H1 (cell line): ENCODE results near the gene ZNF521. TPM values are rescaled to one million over a fixed set of nuclear protein-coding genes. Genes with fewer than 3 reads are reported as not detected.
A peak's percentile ranks its signal among the peaks of the same experiment; 100 is the strongest.

Source experiments
- CTCF ChIA-PET: fragments of 300-600 bp; sonication (Branson Sonifier 250); formaldehyde crosslinking; loops from one replicate; lab custom pipeline; 2021; ENCODE audit not compliant: partially characterized antibody; lab: Charles Lee
- POLR2A ChIA-PET: fragments of 300-600 bp; sonication (Branson Sonifier 250); formaldehyde crosslinking; loops from one replicate; lab custom pipeline; 2021; ENCODE audit warnings: inconsistent platforms; ENCODE audit not compliant: partially characterized antibody; lab: Charles Lee
- DNase-seq, 2 experiments: peaks; one replicate each; pipeline versions ENCODE4 v3.0.0 to v3.0.0-alpha.2; 2010 to 2022; ENCODE audit warnings: low spot score in 2 of 2, low read depth in 1 of 2, mixed read lengths in 1 of 2
- FAIRE-seq: peaks from 2 replicates; lab custom pipeline; 2011; peaks lifted over from hg19 to GRCh38; lab: Jason Lieb, UNC
- H2AFZ ChIP-seq: 2 replicates; pipeline ENCODE4 v1.8.1; 2012; ENCODE audit warnings: low read length, inconsistent platforms
- H2AK5ac ChIP-seq: 2 replicates; pipeline ENCODE4 v1.6.1; 2013; ENCODE audit warnings: low read depth, low read length
- H2BK120ac ChIP-seq: replicated peaks from 2 replicates; pipeline ENCODE3; 2013; ENCODE audit warnings: low read depth, low read length, inconsistent platforms
- H2BK12ac ChIP-seq: 2 replicates; pipeline ENCODE4 v1.6.1; 2013; ENCODE audit warnings: low read depth, low read length
- H2BK15ac ChIP-seq: 2 replicates; pipeline ENCODE4 v1.6.1; 2013; ENCODE audit warnings: low read length
- H2BK20ac ChIP-seq: 2 replicates; pipeline ENCODE4 v1.6.1; 2013; ENCODE audit warnings: low read length
- H2BK5ac ChIP-seq: 2 replicates; pipeline ENCODE4 v1.6.1; 2013; ENCODE audit warnings: low read depth, low read length
- H3K14ac ChIP-seq: 2 replicates; pipeline ENCODE4 v1.6.1; 2013; ENCODE audit warnings: inconsistent platforms; ENCODE audit not compliant: insufficient read length
- H3K18ac ChIP-seq: 2 replicates; pipeline ENCODE4 v1.6.1; 2013; ENCODE audit warnings: low read length; ENCODE audit errors: extremely low read depth
- H3K23ac ChIP-seq: 2 replicates; pipeline ENCODE4 v1.6.1; 2013; ENCODE audit warnings: inconsistent platforms; ENCODE audit not compliant: insufficient read length
- H3K23me2 ChIP-seq: 2 replicates; pipeline ENCODE4 v1.6.1; 2013; ENCODE audit warnings: low read depth, low read length
- H3K27ac ChIP-seq: 2 replicates; pipeline ENCODE4 v1.6.1; 2011; ENCODE audit warnings: low read depth, low read length, inconsistent platforms
- H3K27me3 ChIP-seq, 4 experiments: replicated peaks in 1 of 4; 1 replicate in 1 of 4; 2 replicates in 3 of 4; pipeline versions ENCODE4 v1.6.1 to v1.8.1; 2011 to 2013; ENCODE audit warnings: low read length in 3 of 4, mild to moderate bottlenecking in 3 of 4, inconsistent platforms in 2 of 4, mixed read lengths in 2 of 4, moderate library complexity in 1 of 4; ENCODE audit not compliant: control insufficient read depth in 3 of 4, insufficient read depth in 3 of 4; ENCODE audit errors: extremely low read depth in 1 of 4
- H3K36me3 ChIP-seq, 4 experiments: 2 replicates each; pipeline versions ENCODE4 v1.6.1 to v1.8.1; 2011 to 2013; ENCODE audit warnings: mild to moderate bottlenecking in 4 of 4, low read length in 3 of 4, moderate library complexity in 2 of 4, control low read depth in 1 of 4, inconsistent platforms in 1 of 4; ENCODE audit not compliant: insufficient read depth in 4 of 4, control insufficient read depth in 2 of 4
- H3K4ac ChIP-seq: replicated peaks from 2 replicates; pipeline ENCODE3; 2013; ENCODE audit warnings: low read length, low read depth, mixed read lengths, inconsistent platforms; ENCODE audit not compliant: insufficient read length
- H3K4me1 ChIP-seq, 4 experiments: replicated peaks in 1 of 4; 1 replicate in 1 of 4; 2 replicates in 3 of 4; pipeline versions ENCODE4 v1.6.1 to v1.8.1; 2011 to 2013; ENCODE audit warnings: low read length in 3 of 4, inconsistent platforms in 2 of 4, mixed read lengths in 1 of 4; ENCODE audit not compliant: insufficient read depth in 4 of 4, control insufficient read depth in 3 of 4
- H3K4me2 ChIP-seq, 2 experiments: 2 replicates each; pipeline versions ENCODE4 v1.6.1 to v1.8.1; 2011 to 2013; ENCODE audit warnings: low read depth in 2 of 2, low read length in 2 of 2, control low read depth in 1 of 2, inconsistent platforms in 1 of 2, mild to moderate bottlenecking in 1 of 2; ENCODE audit not compliant: insufficient read depth in 1 of 2
- H3K4me3 ChIP-seq, 4 experiments: fragments of 200-600, 300-600 bp in 1 of 4; sonication (generic), shearing (Covaris generic), sonication (Bioruptor Twin) in 1 of 4; 2 replicates each; pipeline versions ENCODE4 v1.5.1 to v1.8.1; 2011 to 2016; ENCODE audit warnings: low read length in 4 of 4, low read depth in 3 of 4, control low read depth in 2 of 4, inconsistent platforms in 2 of 4, mild to moderate bottlenecking in 2 of 4, mixed read lengths in 1 of 4, moderate library complexity in 1 of 4; ENCODE audit not compliant: insufficient read depth in 2 of 4; ENCODE audit errors: extremely low read depth in 1 of 4
- H3K56ac ChIP-seq: replicated peaks from 2 replicates; pipeline ENCODE3; 2013; ENCODE audit warnings: low read depth, mild to moderate bottlenecking, mixed read lengths, low read length, inconsistent platforms; ENCODE audit not compliant: insufficient read length
- H3K79me1 ChIP-seq: 2 replicates; pipeline ENCODE4 v1.6.1; 2013; ENCODE audit warnings: low read depth, low read length, control low read depth
- H3K79me2 ChIP-seq, 2 experiments: 2 replicates each; pipeline versions ENCODE4 v1.6.1 to v1.8.1; 2012 to 2013; ENCODE audit warnings: low read length in 2 of 2, mild to moderate bottlenecking in 2 of 2, inconsistent platforms in 1 of 2; ENCODE audit not compliant: insufficient read depth in 2 of 2, control insufficient read depth in 1 of 2
- H3K9ac ChIP-seq, 4 experiments: replicated peaks in 1 of 4; 1 replicate in 1 of 4; 2 replicates in 3 of 4; pipeline versions ENCODE4 v1.6.1 to v1.8.1; 2011 to 2013; ENCODE audit warnings: low read depth in 3 of 4, low read length in 3 of 4, control low read depth in 2 of 4, mild to moderate bottlenecking in 2 of 4, moderate library complexity in 2 of 4, inconsistent platforms in 1 of 4; ENCODE audit errors: extremely low read depth in 1 of 4
- H3K9me3 ChIP-seq, 2 experiments: 2 replicates each; pipeline versions ENCODE4 v1.6.1 to v1.8.1; 2012 to 2013; ENCODE audit warnings: mild to moderate bottlenecking in 2 of 2, moderate library complexity in 2 of 2, control low read depth in 1 of 2, inconsistent platforms in 1 of 2, low read depth in 1 of 2, low read length in 1 of 2, mixed read lengths in 1 of 2; ENCODE audit not compliant: insufficient read depth in 2 of 2
- H4K20me1 ChIP-seq, 2 experiments: replicated peaks in 1 of 2; 2 replicates each; pipeline versions ENCODE3 to v1.8.1; 2011 to 2013; ENCODE audit warnings: inconsistent platforms in 2 of 2, low read length in 2 of 2, mild to moderate bottlenecking in 1 of 2; ENCODE audit not compliant: insufficient read depth in 2 of 2, control insufficient read depth in 1 of 2
- H4K5ac ChIP-seq: 2 replicates; pipeline ENCODE4 v1.6.1; 2013; ENCODE audit warnings: low read length, low read depth, mixed read lengths, inconsistent platforms; ENCODE audit not compliant: insufficient read length
- H4K8ac ChIP-seq: 2 replicates; pipeline ENCODE4 v1.8.0; 2013; ENCODE audit warnings: mild to moderate bottlenecking, moderate library complexity, low read length, inconsistent platforms; ENCODE audit not compliant: insufficient read depth; ENCODE audit errors: extremely low read depth
- H4K91ac ChIP-seq: replicated peaks from 2 replicates; pipeline ENCODE3; 2013; ENCODE audit warnings: low read length, mixed read lengths, inconsistent platforms; ENCODE audit not compliant: insufficient read length
- HDAC2 ChIP-seq, 2 experiments: fragments of 300-600 bp in 1 of 2; sonication (generic) in 1 of 2; IDR thresholded peaks; 2 replicates each; pipeline ENCODE4 v1.6.1; 2011 to 2012; ENCODE audit warnings: low read depth in 2 of 2, low read length in 2 of 2, mild to moderate bottlenecking in 2 of 2, moderate library complexity in 2 of 2, borderline replicate concordance in 1 of 2, inconsistent platforms in 1 of 2
- RNF2 ChIP-seq: fragments of 200-900, 300-1000 bp; sonication (generic); IDR thresholded peaks from 2 replicates; pipeline ENCODE4 v1.7.1; 2016; ENCODE audit warnings: borderline replicate concordance, low read depth, mild to moderate bottlenecking, antibody characterized with exemption, low read length; ENCODE audit not compliant: poor library complexity, severe bottlenecking; ENCODE audit errors: missing control alignments
- WGBS, 2 experiments: shearing (Covaris generic) in 1 of 2; methylation state at CpG; one replicate each; pipeline versions ENCODE4 v1.1.6 to v1.1.7; 2013 to 2015; ENCODE audit warnings: low lambda C conversion rate in 2 of 2, mixed read lengths in 2 of 2, inconsistent platforms in 1 of 2, low coverage in 1 of 2, missing lambda C conversion rate in 1 of 2; ENCODE audit not compliant: insufficient replicate concordance in 2 of 2, insufficient coverage in 1 of 2, insufficient read length in 1 of 2; ENCODE audit errors: extremely low coverage in 1 of 2, missing lambda C conversion rate in 1 of 2; 5-methylcytosine and 5-hydroxymethylcytosine counted together
- polyA plus RNA-seq, 7 experiments: library from polyadenylated mRNA; depleted of rRNA in 3 of 7; stranded (reverse) in 5 of 7; unstranded in 2 of 7; fragments of >200 nt in 5 of 7; fragments of 200-250 nt in 2 of 7; gene quantifications; 1 replicate in 5 of 7; 2 replicates in 1 of 7; 4 replicates in 1 of 7; pipeline versions ENCODE4 v1.2.1 to v1.2.3, GENCODE V29; 2011 to 2013; ENCODE audit warnings: missing spikeins in 2 of 7, mixed read lengths in 2 of 7
- total RNA-seq: library from RNA; stranded (reverse); fragmentation: NEBNext Ultra II Directional; extraction: Animal tissue kit (Norgen Biotek cat#: 25700); gene quantifications from 2 replicates; pipeline ENCODE4 v1.2.1, GENCODE V29; 2021

The ZNF521 gene
- total and polyA plus RNA-seq, 2 of the 8 experiments (the other 6 are each of a cell fraction or from before 2014, with no cell fraction given): 9.5 to 15.8 TPM

GRCh38 chr18:25057491-25058050 lies 294.4 kb downstream of the ZNF521 start:
- no peak overlapping the region for H2BK20ac ChIP-seq
- H3K56ac ChIP-seq: no peak overlapping the region
- DNase-seq (no peak), FAIRE-seq (no peak)
- H2BK12ac ChIP-seq: no peak overlapping the region
- no peak overlapping the region for H3K23ac ChIP-seq
- no peak overlapping the region for H3K18ac ChIP-seq
- H2AK5ac ChIP-seq: no peak overlapping the region
- no peak overlapping the region for H2AFZ ChIP-seq
- no peaks in the 10 kb centered on the region for H3K4me1 ChIP-seq
- no peaks in the 10 kb centered on the region for H3K79me1 ChIP-seq
- H4K20me1 ChIP-seq: no peaks in the 10 kb centered on the region
- H2BK5ac ChIP-seq: no peak overlapping the region
- WGBS, 2 experiments: 93% methylated on average over 7 of the region's 7 CpGs; no CpG with 5 or more reads in 1 of the 2 experiments
- TF ChIP-seq RNF2: no peak
- no peak for TF ChIP-seq HDAC2 (IDR thresholded peaks at IDR 0.05; ENCODE audit: borderline replicate concordance in 1 of 2, low read depth in 2 of 2, low read length in 2 of 2)
- no peaks in the 10 kb centered on the region for H3K79me2 ChIP-seq
- peak overlapping the region in 1 of 4 experiments; percentile 10; a peak in 1 of 7 replicates for H3K9ac ChIP-seq
- no peaks in the 10 kb centered on the region for H3K23me2 ChIP-seq
- no peak overlapping the region for H3K4me2 ChIP-seq
- no peak overlapping the region for H3K4me3 ChIP-seq
- no peaks in the 10 kb centered on the region for H3K9me3 ChIP-seq
- H4K5ac ChIP-seq: no peak overlapping the region
- H3K27me3 ChIP-seq: peaks cover 0 to under 1% (median 0%) of the 10 kb centered on the region in 4 experiments; a peak in 2 of 7 replicates
- H2BK15ac ChIP-seq: no peak overlapping the region
- H4K8ac ChIP-seq: no peak overlapping the region
- H3K27ac ChIP-seq: no peak overlapping the region
- H3K4ac ChIP-seq: no peak overlapping the region
- H3K14ac ChIP-seq: no peak overlapping the region
- no peak overlapping the region for H4K91ac ChIP-seq
- POLR2A ChIA-PET: no interaction called here
- no peaks in the 10 kb centered on the region for H3K36me3 ChIP-seq
- CTCF ChIA-PET: interaction anchor here (0.9 kb wide), 1 partner anchor 21 kb away, joined by 3 read pairs; no protein-coding TSS in a partner anchor
- H2BK120ac ChIP-seq: no peak overlapping the region
